Kidney (tissue), 14 donors: ENCODE results near the gene FOXO1. TPM values are rescaled to one million over a fixed set of nuclear protein-coding genes. Genes with fewer than 3 reads are reported as not detected.
A peak's percentile ranks its signal among the peaks of the same experiment; 100 is the strongest.

Experiments
- DNase-seq, 5 donors: peaks; one replicate each; pipeline ENCODE4 v3.0.0-alpha.2; 2013 to 2020
- FAIRE-seq: peaks from 2 replicates; lab custom pipeline; 2012; peaks lifted over from hg19 to GRCh38; lab: Jason Lieb, UNC
- H3K27ac ChIP-seq, 2 donors: one replicate each; pipeline ENCODE4 v1.7.0; 2013; ENCODE audit warnings: low read depth in 2 of 2, low read length in 2 of 2, inconsistent platforms in 1 of 2
- H3K27me3 ChIP-seq: one replicate; pipeline ENCODE4 v1.7.1; 2013; ENCODE audit warnings: low read length, inconsistent platforms; ENCODE audit not compliant: control insufficient read depth, insufficient read depth
- H3K36me3 ChIP-seq, 3 donors: one replicate each; pipeline versions ENCODE4 v1.7.0 to v1.7.1; 2013; ENCODE audit warnings: low read length in 3 of 3, control low read depth in 1 of 3, inconsistent platforms in 1 of 3; ENCODE audit not compliant: insufficient read depth in 3 of 3, control insufficient read depth in 2 of 3
- H3K4me1 ChIP-seq, 3 donors: one replicate each; pipeline versions ENCODE4 v1.7.0 to v1.7.1; 2013; ENCODE audit warnings: low read length in 3 of 3, inconsistent platforms in 1 of 3, low read depth in 1 of 3; ENCODE audit not compliant: control insufficient read depth in 2 of 3, insufficient read depth in 2 of 3
- H3K4me3 ChIP-seq, 3 donors: one replicate each; pipeline versions ENCODE4 v1.7.0 to v1.8.1; 2013; ENCODE audit warnings: low read length in 3 of 3, control low read depth in 1 of 3, inconsistent platforms in 1 of 3
- H3K9ac ChIP-seq, 3 donors: one replicate each; pipeline versions ENCODE4 v1.7.0 to v1.7.1; 2013; ENCODE audit warnings: low read length in 3 of 3, control low read depth in 1 of 3, inconsistent platforms in 1 of 3
- H3K9me3 ChIP-seq, 3 donors: one replicate each; pipeline versions ENCODE4 v1.7.0 to v1.7.1; 2013; ENCODE audit warnings: low read length in 3 of 3, control low read depth in 1 of 3, inconsistent platforms in 1 of 3; ENCODE audit not compliant: control insufficient read depth in 2 of 3, insufficient read depth in 1 of 3
- intact Hi-C: fragments of 100-400 bp; cut with DNase I; formaldehyde crosslinking; loops from one replicate; pipeline ENCODE4 v1.11.1; 2022
- polyA plus RNA-seq: library from polyadenylated mRNA; stranded (reverse); fragments of 350-450 nt; fragmentation: Illumina TruSeq; extraction: RNeasy Lipid Tissue Mini Kit (QIAGEN cat#74804); gene quantifications from one replicate; pipeline ENCODE4 v1.2.3, GENCODE V29; 2014; ENCODE audit warnings: low read depth, low replicate concordance; ENCODE audit not compliant: insufficient read depth
- total RNA-seq: library from RNA; stranded (reverse); fragmentation: NEBNext Ultra II Directional; extraction: Animal tissue kit (Norgen Biotek cat#: 25700); gene quantifications from one replicate; pipeline ENCODE4 v1.2.1, GENCODE V29; 2021
- TF ChIP-seq, protein P1 (sequence below): IDR thresholded peaks from 3 replicates; pipeline ENCODE4 v1.5.1; 2012; ENCODE audit warnings: mild to moderate bottlenecking, moderate library complexity, borderline replicate concordance; ENCODE audit not compliant: insufficient read depth; ENCODE audit errors: extremely low read depth
- donor health status: control.
- donor health status: control.
- donor health status: control.
- donor health status: control.
- donor health status: control.
- donor health status: DM: yes; HTN: yes; CAD: no.
- donor health status: Normal renal cell carcinoma (clear cell type).

Gene FOXO1
- total and polyA plus RNA-seq, 2 donors from 2014 or later, result 8.6 to 54.6 TPM

DNA sequence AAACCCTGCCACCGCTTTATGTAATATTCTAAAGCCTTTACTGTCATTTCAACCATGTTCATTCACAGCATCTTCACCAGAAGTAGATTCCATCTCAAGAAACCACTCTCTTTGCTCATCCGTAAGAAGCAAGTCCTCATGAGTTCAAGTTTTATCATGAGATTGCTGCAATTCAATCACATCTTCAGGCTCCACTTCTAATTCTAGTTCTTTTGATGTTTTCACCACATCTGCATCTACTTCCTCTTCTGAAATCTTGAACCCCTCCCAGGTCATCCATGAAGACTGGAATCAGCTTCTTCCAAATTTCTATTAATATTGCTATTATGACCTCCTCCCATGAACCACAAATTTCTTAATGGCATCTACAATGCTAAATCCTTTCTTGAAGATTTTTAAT is 83.9 kb downstream of the FOXO1 start:
- peaks cover 0 to 50% (median 32%) of the 10 kb centered on the region in 3 donors for H3K4me1 ChIP-seq
- peaks cover 0 to 3% (median 3%) of the 10 kb centered on the region in 3 donors for H3K9me3 ChIP-seq
- intact Hi-C loops, result no loop called here
- no peaks in the 10 kb centered on the region for H3K36me3 ChIP-seq
- no peak overlapping the region for H3K27ac ChIP-seq
- H3K27me3 ChIP-seq, result no peaks in the 10 kb centered on the region
- FAIRE-seq (no peak), DNase-seq (no peak)
- no peak overlapping the region for H3K9ac ChIP-seq
- no peak overlapping the region for H3K4me3 ChIP-seq
- TF ChIP-seq, protein P1, sequence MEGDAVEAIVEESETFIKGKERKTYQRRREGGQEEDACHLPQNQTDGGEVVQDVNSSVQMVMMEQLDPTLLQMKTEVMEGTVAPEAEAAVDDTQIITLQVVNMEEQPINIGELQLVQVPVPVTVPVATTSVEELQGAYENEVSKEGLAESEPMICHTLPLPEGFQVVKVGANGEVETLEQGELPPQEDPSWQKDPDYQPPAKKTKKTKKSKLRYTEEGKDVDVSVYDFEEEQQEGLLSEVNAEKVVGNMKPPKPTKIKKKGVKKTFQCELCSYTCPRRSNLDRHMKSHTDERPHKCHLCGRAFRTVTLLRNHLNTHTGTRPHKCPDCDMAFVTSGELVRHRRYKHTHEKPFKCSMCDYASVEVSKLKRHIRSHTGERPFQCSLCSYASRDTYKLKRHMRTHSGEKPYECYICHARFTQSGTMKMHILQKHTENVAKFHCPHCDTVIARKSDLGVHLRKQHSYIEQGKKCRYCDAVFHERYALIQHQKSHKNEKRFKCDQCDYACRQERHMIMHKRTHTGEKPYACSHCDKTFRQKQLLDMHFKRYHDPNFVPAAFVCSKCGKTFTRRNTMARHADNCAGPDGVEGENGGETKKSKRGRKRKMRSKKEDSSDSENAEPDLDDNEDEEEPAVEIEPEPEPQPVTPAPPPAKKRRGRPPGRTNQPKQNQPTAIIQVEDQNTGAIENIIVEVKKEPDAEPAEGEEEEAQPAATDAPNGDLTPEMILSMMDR, result no peak

DNA sequence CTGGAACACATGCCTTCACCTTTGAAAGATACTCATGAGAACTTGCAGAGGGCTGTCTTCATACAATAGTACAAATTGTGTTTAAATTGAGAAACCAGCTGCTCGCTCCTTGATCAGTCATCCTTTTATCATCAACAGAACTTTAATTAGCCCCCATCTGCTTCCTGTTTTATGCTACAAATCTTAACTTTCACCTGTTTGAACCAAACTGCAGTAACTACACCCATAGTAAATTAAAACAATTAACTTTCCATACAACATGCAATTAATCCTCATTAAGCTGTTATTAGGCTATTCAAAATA is 85.2 kb downstream of the FOXO1 start:
- Histone ChIP-seq H3K4me1 (peaks cover 0 to 49% (median 29%) of the 10 kb centered on the region in 3 donors), H3K27ac (peak overlapping the region in 1 of 2 donors; percentile 13), H3K9me3 (peaks cover 0 to 3% (median 3%) of the 10 kb centered on the region in 3 donors), H3K9ac (no peak overlapping the region), H3K4me3 (no peak overlapping the region), H3K27me3 (no peaks in the 10 kb centered on the region), H3K36me3 (no peaks in the 10 kb centered on the region)
- TF ChIP-seq, protein P1, result no peak
- DNase-seq, result no peak
- intact Hi-C loops, result no loop called here
- no peak for FAIRE-seq

DNA sequence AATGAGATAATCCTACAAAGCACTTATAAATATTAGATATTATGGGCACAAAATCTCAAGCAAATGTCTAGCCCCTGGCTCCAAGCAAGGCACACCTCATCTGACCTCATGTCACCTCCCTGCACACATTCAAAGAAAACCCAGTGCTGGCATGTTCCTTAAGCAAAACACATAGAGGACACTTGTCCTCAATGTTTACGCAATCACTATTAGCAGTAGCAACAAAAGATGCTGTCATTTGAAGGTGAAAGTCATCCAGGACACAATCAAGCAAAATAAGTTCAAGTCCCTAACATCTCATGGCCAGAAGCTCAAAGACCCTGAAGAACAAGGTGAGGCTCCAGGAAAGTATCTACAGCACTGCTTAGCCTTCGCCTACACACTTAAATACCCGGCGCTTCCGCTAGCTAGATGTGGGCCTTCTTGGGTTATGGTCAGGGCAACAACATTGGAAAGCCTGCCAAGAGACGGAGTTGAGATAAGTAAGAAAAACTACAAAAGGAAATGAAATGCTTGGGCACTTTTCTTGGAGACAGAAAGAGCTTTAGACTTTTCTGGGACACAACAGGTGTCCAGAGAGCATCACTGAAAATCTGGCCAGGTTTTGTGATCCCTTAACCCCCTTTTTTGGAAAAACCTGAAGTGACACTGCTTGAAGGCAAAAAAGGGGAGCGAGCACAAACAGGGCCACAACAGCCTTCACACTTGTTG is 85.7 kb downstream of the FOXO1 start:
- Histone ChIP-seq H3K4me3 (no peak overlapping the region), H3K27ac (peak overlapping the region in 1 of 2 donors; percentile 13), H3K9me3 (peaks cover 0 to 3% (median 3%) of the 10 kb centered on the region in 3 donors), H3K9ac (no peak overlapping the region), H3K4me1 (peaks cover 0 to 47% (median 32%) of the 10 kb centered on the region in 3 donors), H3K27me3 (no peaks in the 10 kb centered on the region), H3K36me3 (no peaks in the 10 kb centered on the region)
- DNase-seq (no peak), FAIRE-seq (no peak)
- intact Hi-C loops, result no loop called here
- TF ChIP-seq, protein P1, result no peak
